Measurements from ENCODE around the gene C13orf46.
"Not testable (repeated sequence)": the region's sequence is repeated elsewhere in the genome, so short reads cannot be mapped to it uniquely, and the experiment has no call there.

The C13orf46 gene

GRCh38 chr13:113973218-113974164 is at the start of gene C13orf46:
C13orf46 (minus strand) TSS chr13:113974076; CDS start chr13:113973997, 79 bp downstream.
- DNase-seq (ENCODE audit: low spot score), result no peak
- no peak for TF ChIP-seq CTCF (IDR thresholded peaks at IDR 0.05; ENCODE audit: extremely low read depth, insufficient read depth, missing control alignments)
- in situ Hi-C loops (cut with MboI; ENCODE audit: low pct_unique_long_range_greater_than_20kb, low sequenced_read_pairs, unreplicated experiment), result no loop called here

- TF ChIP-seq CTCF (IDR thresholded peaks at IDR 0.05; ENCODE audit: extremely low read depth, insufficient read depth, missing control alignments), result no peak
- DNase-seq (ENCODE audit: low spot score), result no peak
- in situ Hi-C loops (cut with MboI; ENCODE audit: low pct_unique_long_range_greater_than_20kb, low sequenced_read_pairs, unreplicated experiment), result no loop called here
Measured at GRCh38 chr13:114022876-114023275, 49.0 kb upstream of the C13orf46 start.

GRCh38 chr13:114022309-114022669 is 48.4 kb upstream of the C13orf46 start:
- DNase-seq (ENCODE audit: low spot score), result no peak
- no peak for TF ChIP-seq CTCF (IDR thresholded peaks at IDR 0.05; ENCODE audit: extremely low read depth, insufficient read depth, missing control alignments)
- in situ Hi-C loops (cut with MboI; ENCODE audit: low pct_unique_long_range_greater_than_20kb, low sequenced_read_pairs, unreplicated experiment), result no loop called here

GRCh38 chr13:114021464-114022308 is 47.8 kb upstream of the C13orf46 start:
- TF ChIP-seq CTCF (IDR thresholded peaks at IDR 0.05; ENCODE audit: extremely low read depth, insufficient read depth, missing control alignments), result no peak
- no peak for DNase-seq (ENCODE audit: low spot score)
- in situ Hi-C loops (cut with MboI; ENCODE audit: low pct_unique_long_range_greater_than_20kb, low sequenced_read_pairs, unreplicated experiment), result no loop called here

GRCh38 chr13:114020750-114021463 is 47.0 kb upstream of the C13orf46 start:
- in situ Hi-C loops (cut with MboI; ENCODE audit: low pct_unique_long_range_greater_than_20kb, low sequenced_read_pairs, unreplicated experiment), result no loop called here
- no peak for DNase-seq (ENCODE audit: low spot score)

DNA sequence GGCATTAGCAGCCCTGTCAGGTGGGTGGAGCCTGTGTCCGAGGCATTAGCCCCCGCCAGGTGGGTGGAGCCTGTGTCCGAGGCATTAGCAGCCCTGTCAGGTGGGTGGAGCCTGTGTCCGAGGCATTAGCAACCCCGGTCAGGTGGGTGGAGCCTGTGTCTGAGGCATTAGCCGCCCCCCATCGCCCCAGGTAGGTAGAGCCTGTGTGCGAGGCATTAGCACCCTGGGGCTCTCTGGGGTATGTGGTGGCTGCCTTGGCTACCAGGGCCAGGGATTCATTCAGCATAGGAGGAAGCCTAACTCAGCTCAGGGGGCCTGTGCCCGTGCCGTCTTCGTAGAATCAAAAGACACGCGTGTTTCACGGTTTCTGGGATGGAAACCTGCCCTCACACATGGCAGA is 46.3 kb upstream of the C13orf46 start:
- DNase-seq (ENCODE audit: low spot score); in situ Hi-C loops (cut with MboI; ENCODE audit: low pct_unique_long_range_greater_than_20kb, low sequenced_read_pairs, unreplicated experiment): not testable (repeated sequence)

More at GRCh38 chr13:114020750-114021463, 47.0 kb upstream of the C13orf46 start:
- no peak for TF ChIP-seq CTCF (IDR thresholded peaks at IDR 0.05; ENCODE audit: extremely low read depth, insufficient read depth, missing control alignments)
